Ishikawa (cell line): Measurements from ENCODE around the gene PHF3.

Source experiments
- CEBPB ChIP-seq: IDR thresholded peaks from 2 replicates; pipeline ENCODE4 v1.6.1; 2012
- CREB1 ChIP-seq: IDR thresholded peaks from 2 replicates; pipeline ENCODE4 v1.6.1; 2012; ENCODE audit warnings: low read depth
- EGR1 ChIP-seq: IDR thresholded peaks from 2 replicates; pipeline ENCODE4 v1.6.1; 2012
- EP300 ChIP-seq: IDR thresholded peaks from 2 replicates; pipeline ENCODE4 v1.6.1; 2012; ENCODE audit warnings: borderline replicate concordance
- FOXM1 ChIP-seq: IDR thresholded peaks from 2 replicates; pipeline ENCODE4 v1.6.1; 2012; ENCODE audit warnings: low read depth, borderline replicate concordance
- NFIC ChIP-seq: IDR thresholded peaks from 2 replicates; pipeline ENCODE4 v1.6.1; 2012
- RAD21 ChIP-seq: IDR thresholded peaks from 2 replicates; pipeline ENCODE4 v1.6.1; 2012; ENCODE audit warnings: low read depth
- REST ChIP-seq: IDR thresholded peaks from 2 replicates; pipeline ENCODE4 v1.6.1; 2012; ENCODE audit warnings: low read depth, mild to moderate bottlenecking
- TAF1 ChIP-seq: IDR thresholded peaks from 2 replicates; pipeline ENCODE4 v1.6.1; 2012; ENCODE audit warnings: low read depth, mild to moderate bottlenecking
- TCF12 ChIP-seq: IDR thresholded peaks from 2 replicates; pipeline ENCODE4 v1.6.1; 2012; ENCODE audit warnings: low read depth
- TEAD4 ChIP-seq: IDR thresholded peaks from 2 replicates; pipeline ENCODE4 v1.6.1; 2012
- YY1 ChIP-seq: IDR thresholded peaks from 2 replicates; pipeline ENCODE4 v1.6.1; 2012; ENCODE audit warnings: low read depth
- ZBTB7A ChIP-seq: IDR thresholded peaks from 2 replicates; pipeline ENCODE4 v1.6.1; 2012; ENCODE audit warnings: low read depth
- TF ChIP-seq, protein P1 (sequence below): IDR thresholded peaks from 2 replicates; pipeline ENCODE4 v1.6.1; 2012
- TF ChIP-seq, protein P2 (sequence below): IDR thresholded peaks from 2 replicates; pipeline ENCODE4 v1.6.1; 2012

Gene PHF3

GRCh38 chr6:63716169-63716568, 80.6 kb downstream of the PHF3 start:
- TF ChIP-seq, protein P1, sequence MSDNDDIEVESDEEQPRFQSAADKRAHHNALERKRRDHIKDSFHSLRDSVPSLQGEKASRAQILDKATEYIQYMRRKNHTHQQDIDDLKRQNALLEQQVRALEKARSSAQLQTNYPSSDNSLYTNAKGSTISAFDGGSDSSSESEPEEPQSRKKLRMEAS = no peak
- TF ChIP-seq EGR1 (no peak), FOXM1 (no peak), TCF12 (no peak)

DNA sequence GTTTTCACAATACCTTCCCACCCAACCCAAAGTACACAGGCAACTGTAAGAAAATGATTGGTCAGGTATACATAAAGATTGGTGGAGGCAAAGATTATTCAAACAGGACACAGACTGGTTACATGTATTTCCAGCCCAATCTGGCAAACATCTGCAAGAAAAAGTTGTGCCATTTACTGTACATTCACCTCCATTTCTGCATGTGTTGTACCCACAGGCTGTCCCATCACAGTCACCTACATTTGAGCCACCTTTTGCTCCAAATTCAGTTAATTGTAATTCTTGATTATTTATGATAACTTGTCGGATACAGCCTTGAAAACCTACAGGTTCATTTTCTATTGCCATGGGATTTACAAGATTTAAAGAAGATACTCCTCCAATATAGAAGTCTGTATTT, 85.6 kb downstream of the PHF3 start:
- TF ChIP-seq RAD21 = no peak
- TF ChIP-seq NFIC = no peak

GRCh38 chr6:63724721-63725120, 89.1 kb downstream of the PHF3 start:
- TF ChIP-seq EP300 (no peak), EGR1 (no peak), TCF12 (no peak), TEAD4 (no peak), TAF1 (no peak)
- TF ChIP-seq, protein P1 = no peak
- TF ChIP-seq, protein P2, sequence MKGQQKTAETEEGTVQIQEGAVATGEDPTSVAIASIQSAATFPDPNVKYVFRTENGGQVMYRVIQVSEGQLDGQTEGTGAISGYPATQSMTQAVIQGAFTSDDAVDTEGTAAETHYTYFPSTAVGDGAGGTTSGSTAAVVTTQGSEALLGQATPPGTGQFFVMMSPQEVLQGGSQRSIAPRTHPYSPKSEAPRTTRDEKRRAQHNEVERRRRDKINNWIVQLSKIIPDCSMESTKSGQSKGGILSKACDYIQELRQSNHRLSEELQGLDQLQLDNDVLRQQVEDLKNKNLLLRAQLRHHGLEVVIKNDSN = no peak

DNA sequence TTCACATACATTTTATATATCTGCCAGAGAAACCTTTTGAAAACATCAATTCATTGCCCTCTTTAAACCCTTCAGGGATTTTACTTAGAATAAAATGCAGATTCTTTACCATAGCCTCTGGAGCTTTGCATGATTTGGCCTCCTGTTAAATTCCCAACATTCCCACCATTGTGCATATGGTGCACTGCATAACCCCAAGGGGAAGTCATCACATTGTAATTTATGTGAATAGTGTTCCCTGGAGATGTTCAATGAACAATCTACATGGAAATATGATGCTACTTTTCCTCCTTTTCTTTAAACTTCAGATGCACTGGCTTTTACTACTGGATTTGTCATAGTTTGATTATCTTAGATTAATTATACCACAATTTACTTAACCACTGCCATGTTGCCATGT, 94.7 kb downstream of the PHF3 start:
- TF ChIP-seq RAD21 = no peak
- TF ChIP-seq, protein P2 = no peak
- no peak for TF ChIP-seq EP300
- no peak for TF ChIP-seq EGR1
- no peak for TF ChIP-seq CREB1
- TF ChIP-seq CEBPB = no peak
- TF ChIP-seq TAF1 = no peak
- no peak for TF ChIP-seq ZBTB7A
- no peak for TF ChIP-seq YY1
- TF ChIP-seq FOXM1 = no peak
- TF ChIP-seq NFIC = no peak
- TF ChIP-seq TCF12 = no peak
- TF ChIP-seq TEAD4 = no peak

GRCh38 chr6:63731930-63732329, 96.3 kb downstream of the PHF3 start:
- TF ChIP-seq, protein P2 = no peak
- no peak for TF ChIP-seq REST
- TF ChIP-seq RAD21 = no peak
- TF ChIP-seq ZBTB7A = no peak
- TF ChIP-seq CEBPB = no peak
- TF ChIP-seq, protein P1 = no peak
- no peak for TF ChIP-seq EP300
- no peak for TF ChIP-seq FOXM1
- TF ChIP-seq TAF1 = no peak
- no peak for TF ChIP-seq TEAD4
- no peak for TF ChIP-seq YY1
- no peak for TF ChIP-seq NFIC
- TF ChIP-seq TCF12 = no peak
- no peak for TF ChIP-seq CREB1

DNA sequence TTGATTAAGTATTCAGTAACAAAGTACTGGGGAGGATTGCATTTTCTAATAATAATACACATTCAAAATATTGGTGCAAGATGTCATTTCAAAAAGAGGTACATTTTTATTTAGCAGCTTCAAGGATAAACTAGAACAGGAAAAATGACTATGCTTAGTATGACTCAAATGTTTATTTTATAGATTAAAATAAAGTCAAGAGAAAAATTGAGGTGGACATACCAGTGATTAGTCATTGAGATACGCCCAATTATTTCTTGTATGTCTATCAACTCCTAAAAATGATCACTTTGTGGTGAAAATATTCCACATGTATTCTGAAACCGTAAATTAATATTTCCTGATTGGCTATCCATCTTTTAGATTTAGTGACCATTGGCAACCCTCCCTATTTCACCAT, 96.7 kb downstream of the PHF3 start:
- TF ChIP-seq YY1 (no peak), EP300 (no peak), CEBPB (no peak), ZBTB7A (no peak), REST (no peak), TAF1 (no peak), RAD21 (no peak), TEAD4 (no peak), FOXM1 (no peak), EGR1 (no peak), TCF12 (no peak), CREB1 (no peak), NFIC (no peak)
- TF ChIP-seq, protein P2 = no peak
- TF ChIP-seq, protein P1 = no peak
